ENCODE results near the gene ZNF792.
"Not testable (repeated sequence)": the region's sequence is repeated elsewhere in the genome, so short reads cannot be mapped to it uniquely, and the experiment has no call there.

ZNF792 gene

DNA sequence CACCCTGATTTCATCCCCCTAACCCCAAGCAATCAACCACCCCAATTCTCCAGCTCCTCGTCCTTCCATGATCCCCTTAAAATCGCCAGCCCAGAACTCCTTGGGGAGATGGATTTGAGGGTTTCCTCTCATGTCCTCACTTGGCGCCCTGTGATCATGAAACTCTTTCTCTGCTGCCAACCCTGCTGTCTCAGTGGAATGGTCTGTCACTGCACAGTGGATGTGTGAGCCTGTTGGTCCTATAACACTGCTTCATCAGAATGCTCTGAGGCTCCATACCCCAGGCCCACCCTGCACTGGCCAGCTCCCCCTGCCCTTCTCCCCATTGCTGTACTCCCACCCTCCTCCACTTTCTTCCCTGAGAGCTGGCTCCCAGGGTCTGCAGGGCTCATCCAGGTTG lies 12.6 kb upstream of the ZNF792 start:
- no peak overlapping the region for H3K4me3 ChIP-seq (ENCODE audit: low read depth, low read length)
- no peak for DNase-seq (ENCODE audit: low read depth)

DNA sequence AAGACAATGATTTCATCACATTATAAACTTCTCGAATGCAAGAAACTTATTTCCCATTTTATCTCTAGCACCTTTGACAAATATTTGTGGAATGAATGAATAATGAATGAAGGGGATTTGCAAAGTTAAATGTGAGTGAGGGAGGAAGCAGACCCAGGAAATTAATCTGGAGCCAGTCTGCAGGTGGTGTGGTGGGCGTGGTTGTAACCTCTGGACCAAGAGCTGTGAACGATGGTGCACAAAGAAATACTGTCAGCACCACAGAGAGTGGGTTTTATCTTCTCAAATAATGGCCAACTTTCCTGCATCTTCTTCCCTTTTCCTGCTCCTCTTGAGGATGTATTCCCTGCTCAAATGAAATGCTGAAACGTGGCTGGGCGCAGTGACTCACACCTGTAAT lies 11.0 kb upstream of the ZNF792 start:
- no peak overlapping the region for H3K4me3 ChIP-seq (ENCODE audit: low read depth, low read length)
- DNase-seq (ENCODE audit: low read depth), result no peak

DNA sequence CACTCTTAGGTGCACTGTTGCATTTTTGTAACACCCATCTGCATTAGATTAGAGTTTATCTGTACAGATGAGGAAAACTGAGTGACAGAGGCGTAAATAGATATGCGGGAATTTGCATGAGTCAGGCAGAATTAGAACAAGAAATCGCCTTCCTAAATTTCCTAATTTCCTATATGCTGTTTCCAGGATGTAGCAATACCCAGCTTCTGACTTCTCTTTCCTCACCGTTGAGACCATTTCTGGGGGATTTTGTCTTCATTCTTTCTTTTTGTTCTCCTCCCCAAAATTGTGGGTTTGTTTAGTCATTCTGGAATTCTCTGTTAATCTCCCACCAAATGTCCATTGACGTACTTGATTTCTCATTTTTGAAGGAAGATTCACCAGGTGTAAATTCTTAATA lies 10.6 kb upstream of the ZNF792 start:
- H3K4me3 ChIP-seq (ENCODE audit: low read depth, low read length), result no peak overlapping the region
- no peak for DNase-seq (ENCODE audit: low read depth)

DNA sequence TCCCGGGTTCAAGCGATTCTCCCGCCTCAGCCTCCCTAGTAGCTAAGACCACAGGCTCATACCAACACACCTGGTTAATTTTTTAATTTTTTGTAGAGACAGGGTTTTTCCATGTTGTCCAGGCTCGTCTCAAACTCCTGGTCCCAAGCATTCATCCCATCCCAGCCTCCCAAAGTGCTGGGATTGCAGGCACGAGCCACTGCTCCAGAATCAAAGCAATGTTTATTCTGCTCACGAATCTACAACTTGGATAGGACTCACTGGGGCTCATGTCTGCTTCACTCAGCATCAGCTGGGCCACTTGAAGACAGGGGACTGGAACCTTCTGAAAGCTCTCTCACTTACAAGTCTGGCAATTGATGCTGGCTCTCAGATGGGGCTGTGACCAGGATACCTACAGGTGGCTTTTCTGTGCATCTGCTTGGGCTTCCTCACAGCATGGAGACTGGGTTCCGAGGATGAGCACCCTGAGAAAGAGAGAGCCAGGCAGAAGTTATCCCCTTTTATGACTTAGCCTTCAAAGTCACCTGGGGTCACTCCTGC lies 8.2 kb upstream of the ZNF792 start:
- H3K4me3 ChIP-seq (ENCODE audit: low read depth, low read length), result no peak overlapping the region
- no peak for DNase-seq (ENCODE audit: low read depth)

- not testable (repeated sequence) for H3K4me3 ChIP-seq (ENCODE audit: low read depth, low read length); DNase-seq (ENCODE audit: low read depth)
Measured at GRCh38 chr19:34970185-34970780, 6.3 kb upstream of the ZNF792 start.

DNA sequence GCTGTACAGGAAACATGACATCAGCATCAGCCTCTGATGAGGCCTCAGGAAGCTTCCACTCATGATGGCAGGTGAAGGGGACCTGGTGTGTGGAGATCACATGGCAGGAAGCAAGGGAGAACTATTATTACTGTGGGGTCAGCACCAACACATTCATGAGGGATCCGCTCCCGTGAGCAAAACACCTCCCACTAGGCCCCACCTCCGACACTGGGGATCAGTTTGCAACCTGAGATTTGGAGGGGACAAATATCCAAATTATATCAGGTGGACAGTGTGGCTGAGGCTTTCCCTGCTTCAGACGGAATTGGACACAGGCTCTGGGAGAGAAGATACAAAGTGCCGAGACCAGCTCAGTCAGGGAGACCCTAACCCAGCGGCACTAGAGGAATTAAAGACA lies 5.7 kb upstream of the ZNF792 start:
- no peak for DNase-seq (ENCODE audit: low read depth)
- H3K4me3 ChIP-seq (ENCODE audit: low read depth, low read length), result no peak overlapping the region

GRCh38 chr19:34967551-34967950 lies 3.5 kb upstream of the ZNF792 start:
- DNase-seq (ENCODE audit: low read depth), result no peak

DNA sequence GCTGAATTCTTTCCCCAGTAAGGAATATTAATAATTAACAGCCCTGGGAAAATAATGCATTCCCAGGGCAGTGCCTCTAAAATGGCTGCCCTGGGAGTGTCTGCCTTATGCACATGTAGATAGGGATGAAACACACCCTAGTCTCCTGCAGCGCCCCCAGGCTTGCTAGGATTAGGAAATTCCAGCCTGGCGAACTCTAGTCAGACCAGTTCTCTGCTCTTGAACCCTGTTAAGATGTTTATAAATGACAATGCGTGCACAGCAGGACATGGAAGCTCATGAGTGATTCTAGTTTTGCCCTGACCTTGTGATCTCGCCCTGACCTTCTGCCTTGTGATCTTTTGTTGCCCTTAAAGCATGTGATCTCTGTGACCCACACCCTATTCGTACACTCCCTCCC lies 1.5 kb upstream of the ZNF792 start:
- DNase-seq (ENCODE audit: low read depth); H3K4me3 ChIP-seq (ENCODE audit: low read depth, low read length): not testable (repeated sequence)

More at GRCh38 chr19:34967551-34967950, 3.5 kb upstream of the ZNF792 start:
- H3K4me3 ChIP-seq (ENCODE audit: low read depth, low read length), result no peak overlapping the region

- no peak for DNase-seq (ENCODE audit: low read depth)
- H3K4me3 ChIP-seq (ENCODE audit: low read depth, low read length), result peak overlapping the region; percentile 91
Measured at GRCh38 chr19:34964598-34964997, 569 bp upstream of the ZNF792 start.

GRCh38 chr19:34962687-34963572 lies 1.1 kb downstream of the ZNF792 start:
- H3K4me3 ChIP-seq (ENCODE audit: low read depth, low read length), result peak overlapping the region; percentile 91
- DNase-seq (ENCODE audit: low read depth), result no peak

GRCh38 chr19:34961775-34962686 lies 2.0 kb downstream of the ZNF792 start:
- DNase-seq (ENCODE audit: low read depth), result no peak
- no peak overlapping the region for H3K4me3 ChIP-seq (ENCODE audit: low read depth, low read length)

GRCh38 chr19:34960940-34961679 lies 2.9 kb downstream of the ZNF792 start:
- no peak overlapping the region for H3K4me3 ChIP-seq (ENCODE audit: low read depth, low read length)
- no peak for DNase-seq (ENCODE audit: low read depth)

GRCh38 chr19:34960103-34960805 lies 3.8 kb downstream of the ZNF792 start:
- H3K4me3 ChIP-seq (ENCODE audit: low read depth, low read length), result no peak overlapping the region
- DNase-seq (ENCODE audit: low read depth), result no peak

DNA sequence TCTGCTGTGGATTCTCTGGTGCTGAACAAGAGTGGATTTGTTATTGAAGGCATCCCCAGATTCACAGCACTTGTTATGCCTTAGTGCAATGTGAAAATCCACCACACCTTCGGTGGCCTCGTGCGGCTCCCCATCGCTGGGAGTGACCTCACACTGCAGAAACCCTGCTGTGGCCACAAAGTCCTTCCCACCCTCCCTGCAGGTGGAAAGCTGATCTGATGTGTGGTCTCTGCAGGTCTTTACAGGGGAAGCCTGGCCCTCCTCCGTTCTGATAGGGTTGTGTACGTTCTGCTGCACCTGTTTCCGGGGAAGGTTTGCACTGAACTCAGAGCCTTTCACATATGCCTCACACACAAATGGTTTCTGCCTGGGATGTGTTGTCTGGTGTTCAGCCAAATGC lies 5.0 kb downstream of the ZNF792 start:
- DNase-seq (ENCODE audit: low read depth), result no peak
- no peak overlapping the region for H3K4me3 ChIP-seq (ENCODE audit: low read depth, low read length)

- no peak overlapping the region for H3K4me3 ChIP-seq (ENCODE audit: low read depth, low read length)
- no peak for DNase-seq (ENCODE audit: low read depth)
Measured at GRCh38 chr19:34957830-34958751, 5.9 kb downstream of the ZNF792 start.

GRCh38 chr19:34953092-34953491 lies 10.9 kb downstream of the ZNF792 start:
- DNase-seq (ENCODE audit: low read depth), result no peak
- H3K4me3 ChIP-seq (ENCODE audit: low read depth, low read length), result no peak overlapping the region

GRCh38 chr19:34943861-34944573 lies 20.0 kb downstream of the ZNF792 start:
- no peak for DNase-seq (ENCODE audit: low read depth)
- no peak overlapping the region for H3K4me3 ChIP-seq (ENCODE audit: low read depth, low read length)
